Measurements from ENCODE around the gene RBM12. TPM values are rescaled to one million over a fixed set of nuclear protein-coding genes. Genes with fewer than 3 reads are reported as not detected.

The RBM12 gene
- total RNA-seq, 2 experiments from 2014 or later: 66.3 to 152 TPM

DNA sequence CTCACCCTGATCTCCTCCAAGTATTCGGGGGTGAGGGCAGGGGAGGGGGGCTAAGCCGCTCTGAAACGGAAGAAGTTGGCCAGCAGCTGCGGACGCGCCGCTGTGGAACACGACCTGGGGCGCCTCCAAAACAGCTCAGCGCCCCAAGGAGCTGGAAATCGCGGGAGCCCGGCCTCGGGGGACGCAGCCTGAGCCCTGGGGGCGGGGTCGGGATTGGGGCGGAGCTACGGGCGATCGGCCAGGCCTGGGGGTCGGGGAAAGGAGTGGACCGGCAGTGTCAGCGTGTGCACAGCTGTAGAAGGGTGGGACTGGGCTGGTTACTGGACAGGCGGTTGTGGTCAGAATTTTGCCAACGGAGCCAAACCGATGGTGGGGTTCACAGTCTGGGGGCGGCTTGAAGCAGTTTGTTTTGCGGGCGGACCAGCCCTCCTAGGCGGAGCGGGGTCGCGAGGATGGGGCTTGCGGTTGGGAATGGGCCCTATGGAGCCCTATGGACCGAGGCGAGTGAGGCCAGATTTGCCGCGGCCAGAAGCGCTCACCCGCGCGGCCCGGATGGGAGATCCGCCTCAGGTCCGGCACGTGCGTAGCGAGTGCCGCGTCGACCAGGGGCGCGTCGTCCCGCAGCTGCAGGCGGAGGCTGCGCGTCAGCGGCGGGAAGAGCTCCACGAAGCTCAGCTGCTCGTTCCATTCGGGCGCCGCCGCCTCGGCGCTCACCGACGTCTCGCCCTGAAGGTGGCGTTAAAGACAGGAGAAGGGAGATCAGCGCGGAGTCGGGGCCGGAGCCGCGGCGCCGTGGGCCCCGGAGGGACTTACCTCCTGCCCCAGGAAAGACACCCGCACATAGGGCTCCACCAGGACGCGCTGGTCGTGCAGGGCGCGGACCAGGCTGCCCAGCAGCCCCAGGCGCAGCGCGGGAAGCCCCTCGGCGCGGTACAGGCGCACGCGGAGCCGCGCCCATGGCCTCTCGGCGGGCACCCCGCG, 63.4 kb downstream of the RBM12 start:
- Histone ChIP-seq H3K36me3 (ENCODE audit: insufficient read depth, low read length) (no peaks in the 10 kb centered on the region), H2AFZ (ENCODE audit: low read length) (no peak overlapping the region; the same call in 1 of the 2 replicates), H4K20me1 (ENCODE audit: insufficient read depth, low read length) (no peaks in the 10 kb centered on the region), H3K4me2 (ENCODE audit: low read length) (peak overlapping the region; percentile 39), H3K79me2 (ENCODE audit: insufficient read depth, low read depth, low read length) (no peaks in the 10 kb centered on the region), H3K9me2 (ENCODE audit: insufficient read depth, low read length) (no peaks in the 10 kb centered on the region), H3K27ac (ENCODE audit: low read depth, low read length, poor library complexity, severe bottlenecking) (no peak overlapping the region), H3K9me3 (ENCODE audit: low read length) (no peaks in the 10 kb centered on the region), H3K4me3 (ENCODE audit: low read depth, low read length, poor library complexity, severe bottlenecking) (peak overlapping the region; percentile 26), H3K4me1 (ENCODE audit: insufficient read depth, low read length, poor library complexity, severe bottlenecking) (peaks cover 37% of the 10 kb centered on the region)
- intact Hi-C loops (cut with micrococcal nuclease; ENCODE audit: unreplicated experiment): loop anchor here (5.0 kb wide), 1 partner anchor 96 kb away; the partner anchor contains the start of genes NFS1 and ROMO1
- POLR2A ChIA-PET: no interaction called here
- BruUV-seq (replicated peaks): no TSS peak
- peak; percentile 63 for DNase-seq (ENCODE audit: low spot score)
- CTCF ChIA-PET (ENCODE audit: unreplicated experiment): interaction anchor here (0.5 to 1.1 kb wide), 4 partner anchors 79 to 141 kb away, joined by 3 read pairs; partner anchors contain the start of gene RBM39
- TF ChIP-seq, protein P1, sequence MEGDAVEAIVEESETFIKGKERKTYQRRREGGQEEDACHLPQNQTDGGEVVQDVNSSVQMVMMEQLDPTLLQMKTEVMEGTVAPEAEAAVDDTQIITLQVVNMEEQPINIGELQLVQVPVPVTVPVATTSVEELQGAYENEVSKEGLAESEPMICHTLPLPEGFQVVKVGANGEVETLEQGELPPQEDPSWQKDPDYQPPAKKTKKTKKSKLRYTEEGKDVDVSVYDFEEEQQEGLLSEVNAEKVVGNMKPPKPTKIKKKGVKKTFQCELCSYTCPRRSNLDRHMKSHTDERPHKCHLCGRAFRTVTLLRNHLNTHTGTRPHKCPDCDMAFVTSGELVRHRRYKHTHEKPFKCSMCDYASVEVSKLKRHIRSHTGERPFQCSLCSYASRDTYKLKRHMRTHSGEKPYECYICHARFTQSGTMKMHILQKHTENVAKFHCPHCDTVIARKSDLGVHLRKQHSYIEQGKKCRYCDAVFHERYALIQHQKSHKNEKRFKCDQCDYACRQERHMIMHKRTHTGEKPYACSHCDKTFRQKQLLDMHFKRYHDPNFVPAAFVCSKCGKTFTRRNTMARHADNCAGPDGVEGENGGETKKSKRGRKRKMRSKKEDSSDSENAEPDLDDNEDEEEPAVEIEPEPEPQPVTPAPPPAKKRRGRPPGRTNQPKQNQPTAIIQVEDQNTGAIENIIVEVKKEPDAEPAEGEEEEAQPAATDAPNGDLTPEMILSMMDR (conservative IDR thresholded peaks at IDR 0.05; ENCODE audit: low read length): peak; percentile 62
- TF ChIP-seq EZH2phosphoT487 (IDR thresholded peaks at IDR 0.05; ENCODE audit: borderline replicate concordance, low read depth, low read length): no peak

DNA sequence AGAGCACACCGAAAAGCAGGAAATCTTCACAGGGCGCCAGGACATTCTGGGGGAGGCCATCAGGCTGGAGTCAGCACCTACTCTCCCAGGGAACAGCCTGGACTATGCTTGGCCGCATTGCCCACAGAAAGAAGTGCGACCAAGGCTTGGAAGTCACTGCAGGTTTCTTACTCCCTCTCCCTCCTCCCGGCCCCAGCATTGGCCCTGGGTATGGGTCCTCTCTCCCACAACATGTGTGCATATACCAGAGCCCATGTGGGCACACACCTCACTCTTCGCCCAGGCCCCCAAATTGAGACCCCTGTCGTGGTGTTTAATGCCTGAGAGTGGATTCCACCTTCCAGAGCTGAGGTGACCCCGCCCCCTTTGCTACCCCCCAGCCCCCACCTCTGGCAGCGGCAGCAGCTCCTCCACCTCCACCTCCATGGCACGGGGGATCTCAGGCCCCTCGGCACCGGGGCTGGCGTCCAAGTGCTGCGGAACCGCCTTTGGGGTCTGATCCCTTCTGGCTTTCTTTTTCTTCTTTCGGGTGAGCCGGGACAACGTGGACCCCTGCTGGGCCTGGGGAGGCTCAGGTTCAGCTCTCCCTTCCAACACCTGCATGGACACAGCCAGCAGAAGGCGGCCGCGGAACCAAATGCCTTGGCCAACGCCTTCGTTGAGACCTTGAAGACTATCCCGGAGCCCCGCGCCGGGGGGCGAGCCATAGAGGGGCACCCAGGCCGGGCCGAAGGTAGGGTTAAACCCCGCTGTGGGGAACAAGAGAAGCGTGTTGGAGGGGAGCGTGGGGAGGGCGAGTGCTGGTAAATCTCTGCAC, 64.3 kb downstream of the RBM12 start:
- peaks cover 28% of the 10 kb centered on the region for H3K4me1 ChIP-seq (ENCODE audit: insufficient read depth, low read length, poor library complexity, severe bottlenecking)
- ChIA-PET POLR2A (no interaction called here), CTCF (ENCODE audit: unreplicated experiment) (interaction anchor here (0.5 to 1.1 kb wide), 2 partner anchors 80 to 142 kb away, joined by 3 read pairs; partner anchors contain the start of gene RBM39)
- H3K9me3 ChIP-seq (ENCODE audit: low read length): no peaks in the 10 kb centered on the region
- no peaks in the 10 kb centered on the region for H3K36me3 ChIP-seq (ENCODE audit: insufficient read depth, low read length)
- intact Hi-C loops (cut with micrococcal nuclease; ENCODE audit: unreplicated experiment): loop anchor here (5.0 kb wide), 1 partner anchor 97 kb away; the partner anchor contains the start of genes NFS1 and ROMO1
- H4K20me1 ChIP-seq (ENCODE audit: insufficient read depth, low read length): no peaks in the 10 kb centered on the region
- no peak overlapping the region for H3K27ac ChIP-seq (ENCODE audit: low read depth, low read length, poor library complexity, severe bottlenecking)
- BruUV-seq (replicated peaks): no TSS peak
- DNase-seq (ENCODE audit: low spot score): no peak
- H3K4me3 ChIP-seq (ENCODE audit: low read depth, low read length, poor library complexity, severe bottlenecking): no peak overlapping the region
- TF ChIP-seq, protein P1 (conservative IDR thresholded peaks at IDR 0.05; ENCODE audit: low read length): no peak
- no peaks in the 10 kb centered on the region for H3K79me2 ChIP-seq (ENCODE audit: insufficient read depth, low read depth, low read length)
- H2AFZ ChIP-seq (ENCODE audit: low read length): no peak overlapping the region
- no peaks in the 10 kb centered on the region for H3K9me2 ChIP-seq (ENCODE audit: insufficient read depth, low read length)
- H3K4me2 ChIP-seq (ENCODE audit: low read length): no peak overlapping the region

Data from OCI-LY7 (cell line).